Measurements from ENCODE around the gene RHOH. TPM values are rescaled to one million over a fixed set of nuclear protein-coding genes. Genes with fewer than 3 reads are reported as not detected.

Gene RHOH
- total RNA-seq, 2 donors from 2014 or later = 1.3 to 1.9 TPM

DNA sequence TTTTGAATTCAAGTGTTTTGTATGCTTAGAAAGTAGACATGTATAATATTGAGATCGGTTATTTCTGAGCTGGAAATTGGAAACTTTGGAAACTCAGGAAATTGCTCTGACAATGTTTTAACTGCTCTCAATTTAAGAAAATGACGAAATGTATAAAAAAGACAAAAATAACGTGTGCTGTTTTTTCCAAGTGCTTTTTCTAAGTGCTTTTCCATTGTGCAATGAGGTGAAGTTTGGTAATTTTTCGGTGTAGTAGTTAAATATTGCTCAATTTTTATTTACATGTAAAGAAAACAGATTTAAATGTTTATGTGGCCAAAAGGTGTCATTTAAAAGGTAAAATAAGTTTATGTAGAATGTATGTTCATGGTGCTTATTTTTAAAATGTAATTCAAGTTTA, 39.4 kb upstream of the RHOH start:
- WGBS = 91% methylated on average over 4 of the region's 4 CpGs
- intact Hi-C loops (cut with DNase I) = no loop called here
- H3K27ac ChIP-seq = no peak overlapping the region

DNA sequence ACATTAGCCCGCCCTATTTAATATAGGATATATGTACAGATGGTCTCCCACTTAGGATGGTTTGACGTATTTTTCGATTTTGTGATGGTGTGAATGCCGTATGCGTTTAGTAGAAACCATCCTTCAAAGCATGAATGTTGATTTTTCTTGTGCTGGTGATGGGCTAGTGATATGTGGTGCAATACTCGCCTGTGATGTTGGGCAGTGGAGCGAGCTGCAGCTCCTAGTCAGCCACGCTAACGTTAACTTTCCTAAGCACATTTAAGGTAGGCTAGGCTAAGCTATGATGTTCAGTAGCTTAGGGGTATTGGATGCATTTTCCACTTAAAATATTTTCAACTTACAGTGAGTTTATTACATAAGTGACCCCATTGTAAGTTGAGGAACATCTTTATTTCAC, 36.6 kb upstream of the RHOH start:
- Histone ChIP-seq H3K36me3 (no peaks in the 10 kb centered on the region), H3K4me1 (replicated peaks) (no peaks in the 10 kb centered on the region), H3K27ac (no peak overlapping the region), H3K4me3 (no peak overlapping the region), H3K9me3 (no peaks in the 10 kb centered on the region), H3K27me3 (replicated peaks; ENCODE audit: insufficient read depth) (no peaks in the 10 kb centered on the region)
- no peak for DNase-seq (ENCODE audit: low spot score)
- intact Hi-C loops (cut with DNase I) = no loop called here
- WGBS = 94% methylated on average over 9 of the region's 9 CpGs
- no peak for TF ChIP-seq CTCF (IDR thresholded peaks at IDR 0.05)
- no peak for TF ChIP-seq POLR2A (IDR thresholded peaks at IDR 0.05)
- no peak for TF ChIP-seq POLR2AphosphoS5 (IDR thresholded peaks at IDR 0.05)

More for the DNA sequence above, 39.4 kb upstream of the RHOH start:
- no peak overlapping the region for H3K4me3 ChIP-seq
- no peaks in the 10 kb centered on the region for H3K4me1 ChIP-seq (replicated peaks)
- no peak for TF ChIP-seq POLR2AphosphoS5 (IDR thresholded peaks at IDR 0.05)
- no peak for TF ChIP-seq POLR2A (IDR thresholded peaks at IDR 0.05)
- no peak for TF ChIP-seq CTCF (IDR thresholded peaks at IDR 0.05)
- no peaks in the 10 kb centered on the region for H3K27me3 ChIP-seq (replicated peaks; ENCODE audit: insufficient read depth)
- H3K9me3 ChIP-seq = no peaks in the 10 kb centered on the region
- DNase-seq (ENCODE audit: low spot score) = no peak
- H3K36me3 ChIP-seq = no peaks in the 10 kb centered on the region

DNA sequence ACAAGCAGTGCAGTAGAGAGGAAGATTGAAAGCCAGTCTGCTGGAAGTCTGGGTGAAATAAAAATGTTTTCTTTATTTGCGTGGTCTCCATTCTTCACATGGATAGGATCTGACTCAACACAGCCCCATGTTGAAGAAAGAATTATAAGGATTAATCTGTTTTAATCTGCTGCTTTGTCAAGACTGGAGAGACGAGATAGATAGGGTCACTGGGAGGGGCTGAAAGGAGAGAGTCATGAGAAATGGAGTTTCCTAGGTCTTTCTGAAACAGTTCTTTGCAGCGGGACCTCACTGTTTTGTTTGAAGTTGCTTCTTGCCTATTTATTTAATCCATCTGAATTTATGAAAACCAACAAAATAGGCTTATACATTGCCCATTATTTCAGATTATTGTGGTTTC, 32.4 kb upstream of the RHOH start:
- no peak for DNase-seq (ENCODE audit: low spot score)
- H3K27ac ChIP-seq = no peak overlapping the region
- no peaks in the 10 kb centered on the region for H3K27me3 ChIP-seq (replicated peaks; ENCODE audit: insufficient read depth)
- no peak for TF ChIP-seq POLR2AphosphoS5 (IDR thresholded peaks at IDR 0.05)
- no peak for TF ChIP-seq POLR2A (IDR thresholded peaks at IDR 0.05)
- TF ChIP-seq CTCF (IDR thresholded peaks at IDR 0.05) = no peak
- intact Hi-C loops (cut with DNase I) = no loop called here
- no peaks in the 10 kb centered on the region for H3K9me3 ChIP-seq
- no peaks in the 10 kb centered on the region for H3K4me1 ChIP-seq (replicated peaks)
- H3K36me3 ChIP-seq = no peaks in the 10 kb centered on the region
- 89% methylated on average over 3 of the region's 3 CpGs for WGBS
- H3K4me3 ChIP-seq = no peak overlapping the region

- no peak for DNase-seq (ENCODE audit: low spot score)
- TF ChIP-seq CTCF (IDR thresholded peaks at IDR 0.05) = no peak
- TF ChIP-seq POLR2AphosphoS5 (IDR thresholded peaks at IDR 0.05) = no peak
- no peak for TF ChIP-seq POLR2A (IDR thresholded peaks at IDR 0.05)
- H3K27me3 ChIP-seq (replicated peaks; ENCODE audit: insufficient read depth) = no peaks in the 10 kb centered on the region
- H3K27ac ChIP-seq = no peak overlapping the region
- H3K4me1 ChIP-seq (replicated peaks) = no peaks in the 10 kb centered on the region
- intact Hi-C loops (cut with DNase I) = no loop called here
- no peaks in the 10 kb centered on the region for H3K9me3 ChIP-seq
- 98% methylated on average over 1 of the region's 1 CpG for WGBS
- no peak overlapping the region for H3K4me3 ChIP-seq
- no peaks in the 10 kb centered on the region for H3K36me3 ChIP-seq
Measured at GRCh38 chr4:40165916-40166315, 30.9 kb upstream of the RHOH start.

- no peaks in the 10 kb centered on the region for H3K27me3 ChIP-seq (replicated peaks; ENCODE audit: insufficient read depth)
- H3K27ac ChIP-seq = no peak overlapping the region
- intact Hi-C loops (cut with DNase I) = no loop called here
- no peaks in the 10 kb centered on the region for H3K4me1 ChIP-seq (replicated peaks)
- no peak for TF ChIP-seq POLR2AphosphoS5 (IDR thresholded peaks at IDR 0.05)
- TF ChIP-seq POLR2A (IDR thresholded peaks at IDR 0.05) = no peak
- no peak for TF ChIP-seq CTCF (IDR thresholded peaks at IDR 0.05)
- H3K4me3 ChIP-seq = no peak overlapping the region
- no peak for DNase-seq (ENCODE audit: low spot score)
- no peaks in the 10 kb centered on the region for H3K36me3 ChIP-seq
- no peaks in the 10 kb centered on the region for H3K9me3 ChIP-seq
Measured at GRCh38 chr4:40168070-40168469, 28.8 kb upstream of the RHOH start.
